HG02610 (cell line): Measurements from ENCODE around the gene PNMA1.

Source experiments
- ATAC-seq: cut with Tn5 transposase; IDR thresholded peaks from one replicate; pipeline ENCODE4 v1.9.1; 2021; ENCODE audit warnings: mild to moderate bottlenecking, moderate library complexity; ENCODE audit not compliant: unreplicated experiment

Gene PNMA1

DNA sequence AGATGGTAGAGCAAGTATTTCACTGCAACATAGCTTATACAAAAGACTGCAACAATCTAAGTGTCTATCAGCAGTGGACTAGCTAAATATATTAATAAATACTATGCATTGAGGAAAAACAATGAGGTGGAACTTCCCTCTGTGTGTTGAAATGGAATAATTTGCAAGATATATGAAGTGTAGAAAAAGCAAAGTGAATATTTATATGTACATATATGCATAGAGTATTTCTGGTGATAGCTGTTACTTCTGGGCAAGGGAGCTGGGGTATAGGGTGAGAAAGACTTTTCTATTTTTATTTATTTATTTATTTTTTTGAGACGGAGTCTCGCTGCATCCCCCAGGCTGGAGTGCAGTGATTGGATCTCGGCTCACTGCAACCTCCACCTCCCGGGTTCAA is 35.5 kb downstream of the PNMA1 start:
- ATAC-seq: no peak

DNA sequence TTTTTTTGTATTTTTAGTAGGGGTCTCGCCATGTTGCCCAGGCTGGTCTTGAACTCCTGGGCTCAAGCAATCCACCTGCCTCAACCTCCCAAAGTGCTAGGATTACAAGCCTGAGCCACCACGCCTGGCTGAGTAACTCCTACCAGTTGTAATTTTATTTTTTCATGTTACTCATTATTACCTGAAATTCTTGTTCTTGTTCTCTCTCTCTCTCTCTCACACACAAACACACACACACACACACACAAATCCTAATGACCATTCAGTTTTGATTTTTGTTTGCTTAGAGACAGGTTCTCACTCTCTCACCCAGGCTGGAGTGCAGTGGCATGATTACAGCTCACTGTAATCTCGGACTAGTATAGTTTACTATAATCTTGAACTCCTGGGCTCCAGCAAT is 39.2 kb downstream of the PNMA1 start:
- no peak for ATAC-seq

GRCh38 chr14:73667854-73668253 is 46.3 kb downstream of the PNMA1 start:
- no peak for ATAC-seq

DNA sequence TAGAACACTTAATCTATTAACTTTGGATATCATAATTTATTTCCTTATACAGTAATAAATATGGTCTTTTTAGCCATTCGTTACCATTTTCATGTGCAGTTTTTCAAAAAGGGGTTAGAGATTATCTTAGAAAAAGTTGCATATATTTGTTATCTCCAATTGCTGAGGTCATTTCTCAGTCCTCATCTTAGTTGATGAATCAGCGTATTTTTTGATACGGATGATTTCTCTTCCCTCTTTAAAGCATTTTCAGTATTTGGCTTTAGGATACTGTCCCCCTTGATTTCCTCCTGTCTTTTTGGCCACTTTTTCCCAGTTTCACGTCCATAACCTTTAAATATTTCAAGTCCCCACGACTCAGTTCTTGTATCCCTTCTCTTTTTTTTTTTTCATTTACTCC is 47.6 kb downstream of the PNMA1 start:
- no peak for ATAC-seq

- no peak for ATAC-seq
These were observed 49.1 kb downstream of the PNMA1 start for GRCh38 chr14:73665130-73665529.

GRCh38 chr14:73663548-73664212 is 50.5 kb downstream of the PNMA1 start:
- ATAC-seq: no peak

- ATAC-seq: no peak
These were observed 51.7 kb downstream of the PNMA1 start for GRCh38 chr14:73662487-73662943.

DNA sequence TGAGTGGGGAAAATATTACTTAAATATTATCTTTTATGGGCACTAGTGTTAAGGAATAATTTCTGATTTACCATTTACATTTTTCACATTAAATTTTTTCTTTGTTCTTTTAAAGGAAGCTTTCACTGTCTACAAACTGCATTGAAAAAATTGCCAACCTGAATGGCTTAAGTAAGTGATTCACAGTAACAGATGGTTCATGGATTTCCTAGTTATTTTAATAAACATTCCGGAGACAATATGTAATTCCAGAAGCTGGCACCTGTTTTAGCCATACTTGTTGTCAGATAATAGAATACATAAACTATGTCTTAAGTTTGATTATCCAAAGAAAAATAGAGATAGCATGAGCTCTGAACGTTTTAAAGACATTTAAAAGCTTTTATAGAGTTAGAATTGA is 52.3 kb downstream of the PNMA1 start:
- ATAC-seq: no peak
